ENCODE measurements around the gene RAB7B.
"Not testable (repeated sequence)": the region's sequence is repeated elsewhere in the genome, so short reads cannot be mapped to it uniquely, and the experiment has no call there.

The RAB7B gene

GRCh38 chr1:205996641-205997040 is 6.6 kb downstream of the RAB7B start:
- not testable (repeated sequence) for DNase-seq (ENCODE audit: low spot score); FAIRE-seq

GRCh38 chr1:205994346-205994745 is 8.8 kb downstream of the RAB7B start:
- no peak for DNase-seq (ENCODE audit: low spot score)
- FAIRE-seq: no peak

- FAIRE-seq: no peak
- DNase-seq (ENCODE audit: low spot score): no peak
Observed at GRCh38 chr1:205993068-205993467, 10.1 kb downstream of the RAB7B start.

- no peak for FAIRE-seq
- DNase-seq (ENCODE audit: low spot score): no peak
Observed at GRCh38 chr1:205992218-205992882, 10.8 kb downstream of the RAB7B start.

GRCh38 chr1:205991237-205991636 is 12.0 kb downstream of the RAB7B start:
- DNase-seq (ENCODE audit: low spot score) (no peak), FAIRE-seq (no peak)

GRCh38 chr1:205990226-205990625 is 13.0 kb downstream of the RAB7B start:
- DNase-seq (ENCODE audit: low spot score) (no peak), FAIRE-seq (no peak)

GRCh38 chr1:205989786-205990185 is 13.4 kb downstream of the RAB7B start:
- no peak for DNase-seq (ENCODE audit: low spot score)
- FAIRE-seq: no peak

- DNase-seq (ENCODE audit: low spot score): no peak
Observed at GRCh38 chr1:205988585-205988995, 14.6 kb downstream of the RAB7B start.

GRCh38 chr1:205986861-205987260 is 16.3 kb downstream of the RAB7B start:
- no peak for DNase-seq (ENCODE audit: low spot score)
- no peak for FAIRE-seq

More at GRCh38 chr1:205988585-205988995, 14.6 kb downstream of the RAB7B start:
- no peak for FAIRE-seq

GRCh38 chr1:205986292-205986691 is 16.9 kb downstream of the RAB7B start:
- DNase-seq (ENCODE audit: low spot score) (no peak), FAIRE-seq (no peak)

- FAIRE-seq: no peak
- DNase-seq (ENCODE audit: low spot score): no peak
Observed at GRCh38 chr1:205985330-205986005, 17.7 kb downstream of the RAB7B start.

- peak; percentile 69 for DNase-seq (ENCODE audit: low spot score)
- no peak for FAIRE-seq
Observed at GRCh38 chr1:205983925-205984725, 19.1 kb downstream of the RAB7B start.

GRCh38 chr1:205981257-205981656 is 21.9 kb downstream of the RAB7B start:
- DNase-seq (ENCODE audit: low spot score): no peak
- FAIRE-seq: no peak

- no peak for FAIRE-seq
- no peak for DNase-seq (ENCODE audit: low spot score)
Observed at GRCh38 chr1:205980237-205980870, 22.8 kb downstream of the RAB7B start.

- FAIRE-seq (no peak), DNase-seq (ENCODE audit: low spot score) (no peak)
Observed at GRCh38 chr1:205979301-205979700, 23.9 kb downstream of the RAB7B start.

GRCh38 chr1:205978676-205979075 is 24.5 kb downstream of the RAB7B start:
- FAIRE-seq: no peak

GRCh38 chr1:205977402-205978014 is 25.7 kb downstream of the RAB7B start:
- FAIRE-seq: no peak

More at GRCh38 chr1:205978676-205979075, 24.5 kb downstream of the RAB7B start:
- no peak for DNase-seq (ENCODE audit: low spot score)

GRCh38 chr1:205976708-205977401 is 26.3 kb downstream of the RAB7B start:
- FAIRE-seq (no peak), DNase-seq (ENCODE audit: low spot score) (peak; percentile 45)

More at GRCh38 chr1:205977402-205978014, 25.7 kb downstream of the RAB7B start:
- peak; percentile 81 for DNase-seq (ENCODE audit: low spot score)

GRCh38 chr1:205976036-205976435 is 27.2 kb downstream of the RAB7B start:
- FAIRE-seq (no peak), DNase-seq (ENCODE audit: low spot score) (no peak)

GRCh38 chr1:205975387-205975998 is 27.7 kb downstream of the RAB7B start:
- FAIRE-seq (no peak), DNase-seq (ENCODE audit: low spot score) (no peak)

Data from urothelium cell line (cell line).